Stimulated activated CD4-positive, alpha-beta T cell treated with anti-CD3 and anti-CD28 coated beads, Interleukin-12 subunit alpha, Interleukin-12 subunit beta, amount 100 ng/mL, for 48 hours (primary cell): ENCODE measurements around the gene VIM.

Experiments used
- DNase-seq, 3 donors: peaks; one replicate each; pipeline ENCODE4 v3.0.0-alpha.2; 2020; ENCODE audit warnings: low read depth in 2 of 3, low spot score in 1 of 3

Gene VIM

DNA sequence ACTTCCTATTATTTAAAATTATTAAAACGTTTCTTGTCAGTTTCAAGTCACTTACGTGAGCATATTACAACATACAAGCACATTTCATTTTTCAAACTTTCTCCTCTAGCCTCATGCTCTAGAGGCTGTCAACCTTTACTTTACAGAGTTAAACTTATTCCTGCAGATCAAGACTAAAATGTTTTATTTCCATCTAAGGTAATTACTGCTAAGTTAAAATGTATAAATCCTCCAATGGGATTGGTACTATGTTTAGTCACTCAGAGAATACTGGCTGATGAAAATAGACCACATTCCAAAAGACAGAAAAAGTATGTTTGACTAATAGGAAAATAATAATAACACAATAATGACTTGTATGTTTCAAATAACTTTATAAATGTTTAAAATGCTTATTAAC, 18.2 kb upstream of the VIM start:
- no peak for DNase-seq

DNA sequence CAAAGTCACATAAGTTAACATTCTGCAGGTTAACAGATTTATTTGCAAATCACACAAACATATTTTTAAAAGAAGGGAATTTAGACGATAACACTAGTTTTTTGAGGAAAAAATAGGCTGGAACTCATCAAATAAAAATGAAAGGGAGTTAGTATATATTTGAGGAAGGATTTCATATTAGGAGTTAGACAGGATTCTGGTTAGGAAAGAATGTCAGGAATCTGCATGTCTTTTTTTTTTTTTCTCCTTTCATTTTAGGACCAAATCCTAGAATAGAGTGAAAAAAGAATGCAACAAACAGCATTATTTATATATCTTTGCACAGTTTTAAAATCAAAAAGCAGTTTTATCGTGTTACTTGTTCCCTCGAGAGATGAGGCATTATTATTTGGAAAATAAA, 17.7 kb upstream of the VIM start:
- DNase-seq, result no peak

- no peak for DNase-seq
Observed at GRCh38 chr10:17212802-17213221, 15.2 kb upstream of the VIM start.

DNA sequence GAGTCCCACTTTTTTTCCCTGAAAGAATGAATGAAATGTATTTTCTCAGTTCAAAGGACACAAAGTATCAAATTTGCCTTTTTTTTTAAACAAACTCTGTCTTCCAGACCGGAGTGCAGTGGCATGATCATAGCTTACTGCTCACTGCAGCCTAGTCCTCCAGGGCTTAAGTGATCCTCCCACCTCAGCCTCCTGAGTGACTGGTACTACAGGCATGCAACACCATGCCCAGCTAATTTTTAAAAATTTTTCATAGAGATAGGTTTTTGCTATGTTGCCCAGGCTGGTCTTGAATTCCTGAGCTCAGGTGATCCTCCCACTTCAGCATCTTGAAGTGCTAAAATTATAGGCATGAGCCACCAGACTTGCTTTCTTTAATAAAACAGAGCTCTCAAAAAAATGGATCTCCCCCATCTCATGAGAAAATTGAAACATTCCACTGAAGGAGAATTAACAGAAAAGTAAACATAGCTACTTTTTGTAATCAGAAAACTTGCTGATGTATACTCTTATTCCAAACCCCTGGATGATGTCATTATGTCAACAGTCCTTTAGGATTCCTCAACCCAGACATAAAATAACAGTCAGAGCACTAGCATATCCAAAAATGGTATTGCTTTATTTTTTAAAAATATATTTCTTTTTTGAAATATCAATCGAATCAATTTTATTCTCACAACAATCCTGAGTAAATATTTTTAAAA, 14.2 kb upstream of the VIM start:
- no peak for DNase-seq

- DNase-seq, result no peak
Observed at GRCh38 chr10:17214526-17214925, 13.5 kb upstream of the VIM start.

- no peak for DNase-seq
Observed at GRCh38 chr10:17214971-17215781, 12.9 kb upstream of the VIM start.

GRCh38 chr10:17215782-17216122, 12.3 kb upstream of the VIM start:
- no peak for DNase-seq

DNA sequence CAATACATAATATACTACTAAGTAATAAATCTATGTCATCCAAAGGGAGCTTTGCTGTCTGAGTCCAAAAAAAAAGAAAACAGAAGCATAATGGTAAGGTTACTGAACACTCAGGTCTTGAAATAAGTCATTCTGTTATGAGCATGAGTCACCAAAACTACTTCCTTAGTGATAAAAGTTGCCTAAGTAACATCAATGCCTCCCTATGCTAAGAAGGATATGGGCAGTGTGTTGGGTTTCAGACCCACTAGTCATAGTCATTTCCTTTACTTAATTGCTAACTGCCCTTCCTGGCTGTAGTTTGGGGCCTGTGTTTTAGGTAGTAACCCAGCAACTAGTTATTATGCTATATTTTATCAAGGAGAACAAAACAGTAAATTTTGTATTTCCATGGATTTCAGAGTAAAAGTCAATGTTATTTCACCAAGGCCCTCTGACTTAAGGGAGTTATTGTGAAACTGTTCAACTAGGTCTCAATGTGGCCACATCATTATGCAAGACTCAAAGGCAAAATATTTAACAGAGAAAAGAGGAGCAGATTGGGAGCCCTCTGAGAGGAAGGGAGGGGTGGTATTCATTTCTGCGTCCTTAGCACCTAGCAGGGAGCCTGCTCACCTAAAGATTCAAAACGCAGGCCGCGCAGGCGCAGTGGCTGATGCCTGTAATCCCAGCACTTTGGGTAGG, 11.7 kb upstream of the VIM start:
- DNase-seq, result peak in 1 of 3 donors; percentile 7

- DNase-seq, result no peak
Observed at GRCh38 chr10:17216901-17217395, 11.1 kb upstream of the VIM start.

DNA sequence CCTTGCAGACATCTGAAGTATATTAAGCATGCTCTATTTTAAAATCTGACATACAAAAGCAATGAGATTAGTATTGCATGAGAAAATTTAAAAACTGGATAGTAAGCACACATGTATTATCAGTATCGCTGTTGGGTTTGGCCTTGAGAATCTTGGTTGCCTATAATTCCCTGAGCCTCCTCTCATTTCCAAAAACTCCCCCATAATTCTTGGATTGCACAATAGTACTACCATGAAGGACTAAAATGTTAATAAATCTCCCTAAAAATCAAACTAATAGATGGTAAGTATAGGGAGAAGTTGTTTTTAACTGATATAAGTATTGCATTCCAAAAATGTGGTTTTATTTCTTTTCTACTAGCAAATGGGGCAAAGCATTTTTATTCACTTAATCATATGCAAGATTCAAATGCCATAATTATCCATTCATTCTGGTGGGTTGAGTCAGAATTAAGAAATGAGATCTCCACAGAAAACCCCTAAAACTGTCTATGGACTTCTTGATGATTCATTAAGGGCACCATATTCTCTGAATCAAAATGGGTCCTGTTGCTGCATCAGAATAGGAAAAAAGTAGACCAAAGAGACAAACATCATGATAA, 10.3 kb upstream of the VIM start:
- no peak for DNase-seq

- no peak for DNase-seq
Observed at GRCh38 chr10:17219024-17219423, 9.0 kb upstream of the VIM start.

DNA sequence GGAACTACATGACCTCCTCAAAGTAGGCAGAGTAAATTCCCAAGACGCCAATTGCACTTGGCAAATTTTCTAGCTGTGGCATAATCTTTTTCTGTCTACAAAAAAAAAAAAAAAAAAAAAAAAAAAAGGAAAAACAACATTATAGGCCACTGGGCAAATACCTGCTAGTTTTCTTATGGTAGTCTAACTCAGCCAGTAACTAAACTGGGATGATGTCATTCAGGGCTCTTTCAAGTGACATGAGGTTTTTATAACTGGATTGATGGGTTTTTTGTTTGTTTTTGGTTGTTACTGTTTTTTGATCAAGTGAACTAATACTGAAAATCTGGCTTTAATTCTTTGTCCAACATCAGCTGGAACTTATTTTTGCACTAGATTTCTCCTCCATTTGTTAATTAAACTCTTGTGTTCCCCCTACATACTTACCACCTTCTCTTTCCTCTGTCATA, 7.4 kb upstream of the VIM start:
- DNase-seq, result no peak

GRCh38 chr10:17222329-17222728, 5.7 kb upstream of the VIM start:
- DNase-seq, result no peak

DNA sequence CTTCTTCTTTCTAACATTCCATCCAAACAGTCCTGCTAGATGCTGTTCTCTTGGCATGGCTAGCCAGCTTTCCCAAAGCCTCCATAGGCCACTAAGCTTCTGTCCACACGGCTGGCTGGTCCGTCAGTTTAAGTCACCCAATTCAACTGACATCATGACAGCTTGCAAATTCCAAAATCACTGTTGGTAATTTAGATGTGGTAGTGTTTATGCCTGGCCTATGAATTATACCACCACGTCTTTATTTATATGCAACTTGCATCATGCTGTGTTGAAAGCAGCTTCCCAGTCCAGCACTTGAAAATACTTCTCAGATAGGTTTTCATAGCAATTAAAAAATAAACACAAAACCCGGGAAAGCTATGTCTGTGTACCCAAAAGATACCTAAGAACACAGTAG, 2.2 kb upstream of the VIM start:
- DNase-seq, result no peak

GRCh38 chr10:17226891-17227303, 1.1 kb upstream of the VIM start:
- no peak for DNase-seq

GRCh38 chr10:17227367-17228090, 512 bp upstream of the VIM start:
- peak in 1 of 3 donors; percentile 34 for DNase-seq

GRCh38 chr10:17229016-17229716, 1.1 kb downstream of the VIM start:
- DNase-seq, result peak; percentile 16 to 45 (median 32)

GRCh38 chr10:17229717-17229966, 1.6 kb downstream of the VIM start:
- peak in 1 of 3 donors; percentile 14 for DNase-seq

DNA sequence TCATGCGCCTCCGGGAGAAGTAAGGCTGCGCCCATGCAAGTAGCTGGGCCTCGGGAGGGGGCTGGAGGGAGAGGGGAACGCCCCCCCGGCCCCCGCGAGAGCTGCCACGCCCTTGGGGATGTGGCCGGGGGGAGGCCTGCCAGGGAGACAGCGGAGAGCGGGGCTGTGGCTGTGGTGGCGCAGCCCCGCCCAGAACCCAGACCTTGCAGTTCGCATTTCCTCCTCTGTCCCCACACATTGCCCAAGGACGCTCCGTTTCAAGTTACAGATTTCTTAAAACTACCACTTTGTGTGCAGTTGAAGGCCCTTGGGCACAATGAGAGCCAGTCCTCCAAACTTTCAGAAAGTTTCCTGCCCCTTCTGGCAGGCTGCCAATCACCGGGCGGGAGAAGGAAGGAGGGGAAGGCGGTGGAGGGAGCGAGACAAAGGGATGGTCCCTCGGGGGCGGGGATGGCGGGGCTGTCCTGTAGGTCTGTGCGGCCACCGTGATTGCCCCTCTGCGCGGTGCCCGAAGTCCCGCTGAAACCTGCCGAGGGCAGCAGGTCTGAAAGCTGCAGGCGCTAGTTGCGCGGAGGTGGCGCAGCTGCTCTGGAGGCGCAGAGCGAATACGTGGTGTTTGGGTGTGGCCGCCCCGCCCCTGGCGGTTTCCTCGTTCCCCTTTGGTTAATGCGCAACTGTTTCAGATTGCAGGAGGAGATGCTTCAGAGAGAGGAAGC, 2.1 kb downstream of the VIM start:
- DNase-seq, result peak; percentile 80 to 85 (median 84)

DNA sequence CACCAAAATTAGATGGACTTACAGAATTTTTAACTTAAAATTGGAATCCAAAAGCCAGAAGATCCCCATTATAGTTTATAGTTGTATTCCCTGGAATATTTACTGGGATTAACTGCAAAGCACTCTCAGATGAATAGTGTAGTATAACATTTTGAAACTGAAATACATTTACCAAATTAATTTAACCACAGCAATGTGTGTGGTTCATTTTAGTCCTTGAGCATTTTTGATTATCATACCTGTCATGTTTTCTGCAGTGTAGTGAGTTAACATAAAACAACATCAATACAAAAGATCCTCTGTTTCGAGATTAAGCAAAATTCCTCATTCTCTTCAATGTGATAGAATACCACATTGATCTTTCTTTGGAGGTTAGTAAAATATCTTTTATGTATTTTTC, 3.7 kb downstream of the VIM start:
- DNase-seq, result no peak
